ENCODE measurements around the gene FAM131A. TPM values are rescaled to one million over a fixed set of nuclear protein-coding genes. Genes with fewer than 3 reads are reported as not detected.

Gene FAM131A
- total RNA-seq, 1 experiment from 2014 or later: 14.4 TPM

- Histone ChIP-seq H2BK20ac (ENCODE audit: low read depth, low read length, poor library complexity, severe bottlenecking) (no peak overlapping the region), H3K27ac (ENCODE audit: insufficient read length, low read depth, low read length) (no peak overlapping the region), H3K79me2 (ENCODE audit: insufficient read depth, low read length) (peaks cover 42% of the 10 kb centered on the region), H4K91ac (ENCODE audit: insufficient read length, low read depth, low read length) (no peak overlapping the region), H3K4me1 (ENCODE audit: insufficient read depth, low read length) (peaks cover 8% of the 10 kb centered on the region; the same call in 1 of the 2 replicates), H3K4ac (ENCODE audit: low read depth, low read length) (no peak overlapping the region), H2BK12ac (ENCODE audit: insufficient read length, low read depth, low read length) (no peak overlapping the region), H4K5ac (ENCODE audit: insufficient read length, low read depth, low read length) (no peak overlapping the region), H3K4me2 (ENCODE audit: insufficient read depth, insufficient read length, low read length) (peak overlapping the region; percentile 97), H2BK5ac (ENCODE audit: insufficient read length, low read length) (no peak overlapping the region), H3T11ph (ENCODE audit: low read length) (no peak overlapping the region), H3K79me1 (ENCODE audit: insufficient read depth, low read depth, low read length, poor library complexity, severe bottlenecking) (peaks cover 6% of the 10 kb centered on the region), H2BK15ac (ENCODE audit: low read depth, low read length) (no peak overlapping the region), H3K23me2 (ENCODE audit: insufficient read length, low read depth, low read length, poor library complexity, severe bottlenecking) (peaks cover 10% of the 10 kb centered on the region), H2AFZ (ENCODE audit: low read length) (no peak overlapping the region), H2BK120ac (ENCODE audit: low read depth, low read length, poor library complexity, severe bottlenecking) (no peak overlapping the region), H4K8ac (replicated peaks; ENCODE audit: insufficient read length, low read depth, low read length) (no peak overlapping the region), H3K23ac (ENCODE audit: insufficient read length, low read depth, low read length) (no peak overlapping the region), H3K9me3 (ENCODE audit: control insufficient read depth, low read depth, low read length) (no peaks in the 10 kb centered on the region), H3K9ac (ENCODE audit: extremely low read depth, insufficient read length, low read length) (no peak overlapping the region), H3K56ac (ENCODE audit: insufficient read length, low read depth, low read length) (no peak overlapping the region), H3K27me3 (ENCODE audit: insufficient read depth, low read length) (no peaks in the 10 kb centered on the region), H3K18ac (ENCODE audit: insufficient read length, low read depth, low read length) (no peak overlapping the region), H4K20me1 (ENCODE audit: control insufficient read depth, insufficient read depth, insufficient read length) (no peaks in the 10 kb centered on the region), H3K14ac (ENCODE audit: insufficient read depth, low read length) (no peak overlapping the region), H2AK5ac (ENCODE audit: insufficient read length, low read length) (no peak overlapping the region)
- Mint-ChIP-seq H3K36me3 (ENCODE audit: insufficient read depth in 1 of 3, low read depth in 3 of 3) (peaks cover 36 to 59% (median 46%) of the 10 kb centered on the region in 3 experiments; a peak in 6 of 7 replicates), H3K4me1 (peaks cover 26 to 27% of the 10 kb centered on the region in 2 experiments), H3K27ac (peak overlapping the region in 2 of 3 experiments; percentile 21 to 68; a peak in 3 of 7 replicates), H3K9me3 (no peaks in the 10 kb centered on the region), H3K4me3 (peak overlapping the region; percentile 87 to 93), H3K27me3 (ENCODE audit: low read depth) (no peaks in the 10 kb centered on the region)
- DNase-seq: no peak
- no peak for TF ChIP-seq CTCF (conservative IDR thresholded peaks at IDR 0.05)
- no CpG with 5 or more reads among the region's 7 CpGs for WGBS (ENCODE audit: extremely low coverage, insufficient read length, low lambda C conversion rate)
Measured at GRCh38 chr3:184316792-184317191, 20.6 kb upstream of the FAM131A start.

Measured in H9 (cell line).